SK-N-SH (cell line): ENCODE measurements around the gene LENG9.

Experiments used
- CTCF ChIP-seq: fragments of 200-600 bp; sonication (generic); IDR thresholded peaks from 2 replicates; pipeline ENCODE4 v1.6.1; 2017; ENCODE audit warnings: antibody characterized with exemption, mild to moderate bottlenecking, moderate library complexity
- EZH2phosphoT487 ChIP-seq: fragments of 200-600 bp; sonication (generic); IDR thresholded peaks from 2 replicates; pipeline ENCODE4 v1.6.1; 2017; ENCODE audit warnings: low read depth, mixed run types, mild to moderate bottlenecking, antibody characterized with exemption, moderate library complexity, borderline replicate concordance
- IRF3 ChIP-seq: fragments of 150-350 bp; IDR thresholded peaks from 2 replicates; pipeline ENCODE4 v1.6.1; 2016; ENCODE audit warnings: mild to moderate bottlenecking, low read depth, low read length
- POLR2AphosphoS5 ChIP-seq: IDR thresholded peaks from 2 replicates; pipeline ENCODE4 v1.6.1; 2012; ENCODE audit warnings: low read depth, low read length
- RAD21 ChIP-seq: IDR thresholded peaks from 2 replicates; pipeline ENCODE4 v1.6.1; 2012; ENCODE audit warnings: mild to moderate bottlenecking, low read length
- SIN3A ChIP-seq: IDR thresholded peaks from 2 replicates; pipeline ENCODE4 v1.6.1; 2012; ENCODE audit warnings: low read depth, mild to moderate bottlenecking, low read length, moderate library complexity, borderline replicate concordance
- ZBTB33 ChIP-seq: IDR thresholded peaks from 2 replicates; pipeline ENCODE4 v1.4.0; 2012; ENCODE audit warnings: low read depth, borderline replicate concordance

- TF ChIP-seq RAD21 (no peak), CTCF (no peak), POLR2AphosphoS5 (no peak), ZBTB33 (no peak), EZH2phosphoT487 (no peak), SIN3A (no peak), IRF3 (no peak)
These were observed 31.3 kb downstream of the LENG9 start for GRCh38 chr19:54432144-54432738.
